HEK293T (cell line): ENCODE results near the gene POLR2B.

ENCODE experiments used
- BHLHE40 ChIP-seq: fragments of 450-650 bp; IDR thresholded peaks from 2 replicates; pipeline ENCODE4 v1.6.1; 2016; ENCODE audit warnings: mild to moderate bottlenecking, moderate library complexity, borderline replicate concordance
- FOXA1 ChIP-seq: fragments of 450-650 bp; IDR thresholded peaks from 2 replicates; pipeline ENCODE4 v1.6.1; 2016; ENCODE audit warnings: mild to moderate bottlenecking
- FOXK2 ChIP-seq: fragments of 450-650 bp; IDR thresholded peaks from 2 replicates; pipeline ENCODE4 v1.6.1; 2016; ENCODE audit warnings: mild to moderate bottlenecking
- FOXM1 ChIP-seq: fragments of 450-650 bp; IDR thresholded peaks from 2 replicates; pipeline ENCODE4 v1.6.1; 2017; ENCODE audit warnings: mild to moderate bottlenecking, borderline replicate concordance
- HDGF ChIP-seq: fragments of 450-650 bp; IDR thresholded peaks from 2 replicates; pipeline ENCODE4 v1.6.1; 2017; ENCODE audit warnings: antibody characterized with exemption, borderline replicate concordance
- L3MBTL2 ChIP-seq: fragments of 450-650 bp; conservative IDR thresholded peaks from 2 replicates; pipeline ENCODE4 v1.6.1; 2016; ENCODE audit warnings: mild to moderate bottlenecking
- SP1 ChIP-seq: fragments of 450-650 bp; IDR thresholded peaks from 2 replicates; pipeline ENCODE4 v1.6.1; 2017
- SUZ12 ChIP-seq: fragments of 450-650 bp; IDR thresholded peaks from 2 replicates; pipeline ENCODE4 v1.6.1; 2016; ENCODE audit warnings: mild to moderate bottlenecking
- ZNF384 ChIP-seq: fragments of 450-650 bp; IDR thresholded peaks from 2 replicates; pipeline ENCODE4 v1.6.1; 2016

- TF ChIP-seq FOXK2, result no peak
- no peak for TF ChIP-seq FOXA1
- TF ChIP-seq FOXM1, result no peak
- TF ChIP-seq BHLHE40, result no peak
- TF ChIP-seq ZNF384, result no peak
- no peak for TF ChIP-seq SP1
- TF ChIP-seq L3MBTL2, result no peak
- TF ChIP-seq HDGF, result no peak
- TF ChIP-seq SUZ12, result no peak
These were observed 66.3 kb downstream of the POLR2B start for GRCh38 chr4:57044996-57045395.
